ENCODE measurements around the gene TTBK2. TPM values are rescaled to one million over a fixed set of nuclear protein-coding genes. Genes with fewer than 3 reads are reported as not detected.

The TTBK2 gene
- total and polyA plus RNA-seq, 9 donors, result 5.2 to 28.7 (median 20.2) TPM

- TF ChIP-seq EP300 (IDR thresholded peaks at IDR 0.05) (no peak), CTCF (IDR thresholded peaks at IDR 0.05) (no peak), POLR2A (IDR thresholded peaks at IDR 0.05) (no peak)
Measured at GRCh38 chr15:42802168-42802567, 118.4 kb downstream of the TTBK2 start.

GRCh38 chr15:42800731-42801474 lies 119.7 kb downstream of the TTBK2 start:
- DNase-seq, result no peak

More at GRCh38 chr15:42802168-42802567, 118.4 kb downstream of the TTBK2 start:
- no peak overlapping the region for H3K27ac ChIP-seq
- no peak overlapping the region for H3K4me3 ChIP-seq
- intact Hi-C loops (cut with DNase I), result no loop called here
- 94 to 98% (median 94%) methylated on average over 8 of the region's 8 CpGs for WGBS, 3 donors
- no peak for DNase-seq
- H3K36me3 ChIP-seq, result no peaks in the 10 kb centered on the region
- H3K4me1 ChIP-seq (ENCODE audit: insufficient read depth), result no peaks in the 10 kb centered on the region
- H3K27me3 ChIP-seq, result no peaks in the 10 kb centered on the region
- H3K9me3 ChIP-seq, result no peaks in the 10 kb centered on the region

GRCh38 chr15:42798802-42799201 lies 121.8 kb downstream of the TTBK2 start:
- TF ChIP-seq POLR2A (IDR thresholded peaks at IDR 0.05) (no peak), CTCF (IDR thresholded peaks at IDR 0.05) (no peak), EP300 (IDR thresholded peaks at IDR 0.05) (no peak)
- H3K4me3 ChIP-seq, result no peak overlapping the region
- 93 to 97% (median 96%) methylated on average over 11 of the region's 11 CpGs for WGBS, 3 donors
- H3K36me3 ChIP-seq, result no peaks in the 10 kb centered on the region
- intact Hi-C loops (cut with DNase I), result no loop called here
- H3K9me3 ChIP-seq, result no peaks in the 10 kb centered on the region
- DNase-seq, result no peak
- no peak overlapping the region for H3K27ac ChIP-seq
- H3K4me1 ChIP-seq (ENCODE audit: insufficient read depth), result no peaks in the 10 kb centered on the region
- no peaks in the 10 kb centered on the region for H3K27me3 ChIP-seq

More at GRCh38 chr15:42800731-42801474, 119.7 kb downstream of the TTBK2 start:
- no peak overlapping the region for H3K27ac ChIP-seq
- H3K36me3 ChIP-seq, result no peaks in the 10 kb centered on the region
- no peaks in the 10 kb centered on the region for H3K27me3 ChIP-seq
- intact Hi-C loops (cut with DNase I), result no loop called here
- H3K4me1 ChIP-seq (ENCODE audit: insufficient read depth), result no peaks in the 10 kb centered on the region
- 88 to 90% (median 88%) methylated on average over 22 of the region's 22 CpGs for WGBS, 3 donors
- no peaks in the 10 kb centered on the region for H3K9me3 ChIP-seq
- H3K4me3 ChIP-seq, result no peak overlapping the region
- TF ChIP-seq EP300 (IDR thresholded peaks at IDR 0.05) (no peak), CTCF (IDR thresholded peaks at IDR 0.05) (no peak), POLR2A (IDR thresholded peaks at IDR 0.05) (no peak)

- Histone ChIP-seq H3K27ac (no peak overlapping the region), H3K36me3 (no peaks in the 10 kb centered on the region), H3K9me3 (no peaks in the 10 kb centered on the region), H3K4me1 (ENCODE audit: insufficient read depth) (no peaks in the 10 kb centered on the region), H3K27me3 (no peaks in the 10 kb centered on the region), H3K4me3 (no peak overlapping the region)
- intact Hi-C loops (cut with DNase I), result no loop called here
- DNase-seq, result no peak
- 65 to 81% (median 69%) methylated on average over 5 of the region's 5 CpGs for WGBS, 3 donors
- TF ChIP-seq EP300 (IDR thresholded peaks at IDR 0.05), result no peak
- no peak for TF ChIP-seq POLR2A (IDR thresholded peaks at IDR 0.05)
- no peak for TF ChIP-seq CTCF (IDR thresholded peaks at IDR 0.05)
Measured at GRCh38 chr15:42796955-42797782, 123.4 kb downstream of the TTBK2 start.
